Activated T-cell treated with anti-CD3 and anti-CD28 coated beads, Interleukin-2, amount 50 U/mL, for 1 hour (primary cell): Measurements from ENCODE around the gene KDM5C.

Source experiments
- DNase-seq: peaks from one replicate; pipeline ENCODE4 v3.0.0-alpha.2; 2020

KDM5C gene

DNA sequence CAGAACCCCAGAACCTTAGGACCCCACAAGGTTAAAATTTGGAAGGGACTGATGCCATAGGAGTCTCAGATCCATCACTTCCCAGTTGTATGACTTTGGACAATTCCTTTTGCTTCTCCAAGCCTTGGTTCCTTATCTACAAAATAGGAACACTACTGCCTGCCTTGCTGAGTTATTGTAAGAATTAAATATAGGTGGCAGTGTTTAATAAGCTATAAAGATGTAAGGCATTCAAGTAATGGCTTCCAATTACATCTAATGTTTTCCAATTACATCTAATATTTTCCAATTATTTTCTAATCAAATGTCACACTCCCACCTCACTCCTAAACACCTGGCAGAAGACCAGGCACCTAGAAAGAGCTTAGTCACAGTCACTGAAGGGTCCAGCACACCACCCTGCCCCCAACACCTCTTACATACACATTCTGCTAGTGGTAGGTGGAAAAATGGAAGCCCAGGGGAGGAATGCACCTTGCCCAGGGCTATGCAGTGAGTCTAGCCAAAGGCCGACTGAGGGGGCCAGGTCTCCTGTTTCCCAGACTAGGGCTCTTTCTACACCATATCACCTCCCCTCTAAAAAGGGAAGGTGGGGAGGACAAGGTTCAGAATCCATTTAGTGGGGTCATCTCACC is 24.5 kb upstream of the KDM5C start:
- DNase-seq, result no peak

DNA sequence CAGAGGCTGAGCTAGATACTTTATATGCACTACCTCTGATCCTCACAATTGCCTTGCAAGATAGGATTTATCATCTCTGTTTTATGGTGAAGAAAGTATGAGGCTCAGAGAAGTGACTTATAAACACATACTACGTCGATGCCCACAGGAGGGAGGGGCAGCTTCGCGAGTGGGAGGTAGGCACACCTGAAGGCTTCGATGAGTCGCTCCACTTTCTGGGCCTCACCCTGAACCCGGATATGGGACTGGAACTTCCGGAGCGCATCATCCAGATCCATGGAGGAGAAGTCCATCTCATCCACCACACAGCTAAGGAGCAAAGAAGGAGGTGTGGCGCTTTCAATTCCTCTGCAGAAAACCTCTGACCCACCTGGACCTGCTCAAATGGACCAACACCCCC is 22.9 kb upstream of the KDM5C start:
- DNase-seq, result no peak

DNA sequence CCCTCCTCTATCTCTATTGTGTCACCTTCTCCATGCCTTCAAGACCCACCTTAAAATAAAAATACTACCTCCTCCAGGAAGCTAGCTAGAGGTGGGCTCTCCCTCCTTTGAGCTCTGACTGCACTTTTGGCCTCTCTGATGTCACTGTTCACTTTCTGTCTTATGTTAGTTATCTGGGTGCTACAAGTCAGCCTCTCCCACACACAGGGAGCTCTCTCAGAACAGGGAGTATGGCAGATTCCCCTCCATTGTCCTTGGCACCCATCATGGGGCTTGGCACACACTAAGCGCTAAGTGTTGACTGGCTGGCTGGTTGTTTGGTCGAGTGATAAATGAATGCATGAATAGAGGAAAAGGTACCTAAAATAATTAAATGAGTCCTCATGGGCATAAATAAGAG is 21.2 kb upstream of the KDM5C start:
- no peak for DNase-seq

DNA sequence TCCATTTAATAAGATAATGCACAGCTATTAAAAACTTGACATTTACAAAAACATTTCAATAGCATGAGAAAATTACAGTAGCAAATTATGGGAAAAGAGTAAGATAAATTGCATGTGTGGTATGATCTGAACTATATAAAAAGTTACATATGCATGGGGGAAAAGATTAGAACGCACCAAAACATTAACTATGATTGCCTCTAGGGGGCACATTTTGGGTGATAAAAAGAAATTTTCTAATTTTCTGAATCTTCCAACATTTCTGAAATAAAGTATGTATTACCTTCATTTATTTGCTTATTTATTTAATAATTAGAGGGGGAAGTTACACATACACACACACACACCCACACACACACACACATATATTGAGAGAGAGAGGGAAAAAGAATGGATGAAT is 19.6 kb upstream of the KDM5C start:
- no peak for DNase-seq

DNA sequence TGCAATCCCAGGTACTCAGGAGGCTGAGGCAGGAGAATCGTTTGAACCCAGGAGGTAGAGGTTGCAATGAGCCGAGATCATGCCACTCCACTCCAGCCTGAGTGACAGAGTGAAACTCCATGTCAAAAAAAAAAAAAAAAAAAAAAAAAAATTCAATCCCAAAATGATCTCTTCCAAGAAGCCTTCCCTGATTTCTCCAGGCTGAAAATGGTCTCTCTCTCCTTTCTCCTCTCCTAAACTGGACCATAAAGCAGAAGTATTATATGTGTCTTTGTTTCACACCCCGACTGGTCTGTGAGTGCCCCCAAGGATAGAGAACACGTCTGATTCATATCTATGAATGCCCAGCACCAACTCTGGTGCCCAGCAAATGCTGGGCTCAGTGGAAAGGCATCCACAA is 17.3 kb upstream of the KDM5C start:
- no peak for DNase-seq

DNA sequence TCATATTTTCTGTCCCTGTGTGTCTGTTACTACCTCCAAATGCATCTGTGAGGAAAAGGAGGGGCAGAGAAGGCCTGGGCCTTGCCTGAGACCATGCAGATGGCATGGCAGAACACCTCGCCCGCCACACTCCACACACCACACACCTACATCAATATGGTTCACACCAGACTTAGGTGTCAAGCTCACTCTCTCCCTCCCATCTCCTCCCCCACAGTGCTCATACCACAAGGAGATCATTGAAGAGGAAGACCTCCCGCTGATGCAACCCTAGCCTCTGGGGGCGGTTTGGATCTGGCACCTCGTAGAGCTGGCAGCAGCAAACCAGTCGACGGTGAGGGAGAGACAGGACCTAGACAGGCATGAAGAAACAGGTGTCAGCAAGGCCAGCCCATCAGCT is 16.6 kb upstream of the KDM5C start:
- no peak for DNase-seq

DNA sequence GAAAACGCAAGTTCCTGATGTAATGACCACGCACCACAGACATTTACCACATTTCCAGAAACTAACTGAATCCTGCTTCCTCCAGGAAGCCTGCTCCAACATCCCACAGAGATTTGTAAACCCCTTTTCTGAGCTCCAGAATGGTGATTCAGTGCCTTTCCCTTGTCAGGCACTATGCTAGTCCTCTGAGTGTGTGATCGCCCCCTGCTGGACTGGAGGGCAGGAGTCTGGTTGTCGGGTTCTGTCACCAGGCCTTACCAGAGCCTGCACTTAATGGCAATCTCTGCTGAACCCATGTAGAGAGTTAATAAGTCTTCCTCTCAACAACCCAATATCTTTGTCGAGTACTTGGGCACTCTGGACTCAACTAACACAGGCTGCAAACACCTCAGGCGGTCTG is 14.5 kb upstream of the KDM5C start:
- peak; percentile 69 for DNase-seq

DNA sequence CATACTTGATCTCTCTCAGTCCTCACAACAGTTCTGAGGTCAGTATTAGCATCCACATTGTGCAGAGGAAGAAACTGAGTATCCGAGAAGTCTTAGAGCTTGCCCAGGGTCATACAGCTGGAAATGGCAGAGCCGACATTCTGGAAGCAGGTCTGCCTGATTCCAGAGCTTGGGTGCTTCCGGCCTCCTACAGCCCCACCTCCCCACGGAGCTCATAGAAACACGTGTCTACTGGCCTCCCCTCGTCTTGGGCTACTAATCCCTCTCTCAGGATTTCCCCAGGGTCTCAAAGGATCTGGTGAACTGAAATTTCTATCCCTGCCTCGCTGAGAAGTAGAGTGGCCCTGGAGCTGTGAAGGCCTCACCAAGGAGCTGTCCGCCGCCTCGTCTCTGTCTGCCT is 12.0 kb upstream of the KDM5C start:
- DNase-seq, result no peak

DNA sequence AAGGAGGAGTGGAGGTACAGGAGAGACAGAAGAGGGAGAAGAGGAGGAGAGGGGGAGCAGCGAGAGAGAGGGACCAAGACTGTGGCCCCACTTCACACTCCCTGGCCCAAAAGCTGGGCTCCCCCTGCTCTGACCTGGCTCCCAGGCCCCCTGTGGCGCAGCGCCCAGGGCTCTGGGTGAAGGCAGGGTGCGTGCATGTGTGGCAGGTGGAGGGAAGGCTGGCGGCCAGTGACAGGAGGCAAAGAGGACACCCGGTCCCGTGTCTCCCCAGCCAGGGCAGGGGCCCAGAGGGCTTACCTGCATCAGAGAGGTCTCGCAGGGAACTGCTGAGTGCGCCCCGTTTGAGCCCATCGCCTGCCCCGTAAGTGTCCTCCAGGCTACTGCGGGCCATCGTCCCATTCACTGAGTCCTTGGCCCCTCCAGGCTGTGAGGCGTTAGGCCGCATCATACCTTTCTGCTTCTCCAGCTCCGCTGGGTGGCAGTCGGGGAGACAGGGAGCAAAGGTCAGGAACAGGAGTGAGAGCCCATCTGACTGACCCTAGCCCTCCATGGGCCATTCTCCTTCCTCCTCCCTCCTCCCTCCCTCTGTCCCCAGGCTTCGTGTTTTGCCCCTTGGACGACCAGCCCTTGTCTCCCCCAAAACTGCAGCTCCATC is 11.1 kb upstream of the KDM5C start:
- no peak for DNase-seq

DNA sequence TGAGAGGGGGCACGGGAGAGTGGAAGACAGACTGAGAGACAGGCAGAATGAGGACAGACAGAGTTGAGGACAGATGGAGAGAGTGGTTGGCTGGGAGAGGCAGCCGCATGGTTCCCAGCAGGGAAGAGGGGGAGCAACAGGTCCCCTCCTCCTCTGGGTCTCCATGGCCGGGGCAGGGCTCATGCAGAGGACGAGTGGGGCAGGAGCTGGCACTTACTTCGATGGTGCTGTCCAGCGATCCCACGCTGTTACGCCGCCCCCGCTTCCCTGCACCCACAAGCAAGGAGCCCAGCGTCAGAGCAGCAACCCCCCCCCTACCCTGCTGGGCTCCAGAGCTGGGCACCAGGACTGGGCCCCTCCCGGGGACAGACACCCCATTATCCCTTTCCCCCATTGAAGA is 10.6 kb upstream of the KDM5C start:
- DNase-seq, result no peak

DNA sequence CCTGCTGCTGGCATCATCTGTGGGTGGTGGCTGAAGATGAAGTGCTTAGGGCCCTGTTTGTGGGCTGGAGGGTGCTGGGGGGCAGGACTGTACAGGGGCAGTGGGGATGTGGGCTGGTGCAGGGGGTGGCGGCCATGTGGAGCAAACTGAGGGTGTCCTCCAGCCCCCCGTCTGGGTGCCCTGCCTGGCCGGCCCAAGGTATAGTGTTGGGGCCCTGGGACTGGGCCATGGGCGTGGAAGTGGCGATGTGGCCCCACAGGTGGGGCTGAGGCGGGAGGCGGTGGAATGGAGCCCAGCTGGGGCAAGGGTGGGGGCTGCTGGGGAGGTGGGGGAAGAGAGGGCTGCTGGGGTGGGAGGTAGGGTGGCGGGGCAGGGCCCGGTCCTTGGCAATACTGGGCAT is 9.5 kb upstream of the KDM5C start:
- no peak for DNase-seq

DNA sequence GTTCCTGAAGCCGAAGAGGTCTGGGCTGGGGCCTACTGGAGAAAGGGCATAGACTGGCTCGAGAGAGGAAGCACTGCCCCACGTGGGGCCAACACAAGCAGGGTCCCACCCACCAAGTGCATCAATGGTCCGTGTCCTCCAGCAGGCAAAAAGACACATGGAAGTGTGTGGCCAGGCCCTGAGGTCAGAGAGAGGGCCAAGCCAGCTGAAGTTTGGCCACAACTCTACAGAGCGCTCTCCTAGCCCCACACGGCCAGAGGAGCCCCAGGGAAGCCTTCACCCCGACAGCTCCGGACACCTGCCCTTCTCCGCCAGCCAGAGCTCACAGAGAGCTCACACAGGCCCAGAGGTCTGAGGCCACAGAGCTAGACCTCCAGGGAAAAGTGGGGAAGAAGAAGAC is 8.5 kb upstream of the KDM5C start:
- no peak for DNase-seq

DNA sequence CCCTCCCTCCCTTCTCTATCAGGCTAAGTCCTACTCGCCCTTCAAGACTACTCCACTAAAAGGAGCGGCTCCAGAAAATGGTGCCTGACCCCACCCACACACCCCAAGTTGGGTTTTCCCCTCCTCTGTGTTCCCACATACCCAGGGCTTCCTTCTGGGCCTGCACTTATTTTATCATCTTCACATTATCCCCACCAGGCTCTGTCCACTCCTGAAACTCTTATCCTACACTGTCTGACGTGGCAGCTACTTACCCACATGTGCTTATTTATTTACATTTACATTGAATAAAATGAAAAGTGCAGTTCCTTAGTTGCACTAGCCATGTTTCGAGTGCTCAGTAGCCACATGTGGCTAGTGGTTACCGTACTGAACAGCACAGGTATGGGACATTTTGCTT is 5.1 kb upstream of the KDM5C start:
- DNase-seq, result no peak

DNA sequence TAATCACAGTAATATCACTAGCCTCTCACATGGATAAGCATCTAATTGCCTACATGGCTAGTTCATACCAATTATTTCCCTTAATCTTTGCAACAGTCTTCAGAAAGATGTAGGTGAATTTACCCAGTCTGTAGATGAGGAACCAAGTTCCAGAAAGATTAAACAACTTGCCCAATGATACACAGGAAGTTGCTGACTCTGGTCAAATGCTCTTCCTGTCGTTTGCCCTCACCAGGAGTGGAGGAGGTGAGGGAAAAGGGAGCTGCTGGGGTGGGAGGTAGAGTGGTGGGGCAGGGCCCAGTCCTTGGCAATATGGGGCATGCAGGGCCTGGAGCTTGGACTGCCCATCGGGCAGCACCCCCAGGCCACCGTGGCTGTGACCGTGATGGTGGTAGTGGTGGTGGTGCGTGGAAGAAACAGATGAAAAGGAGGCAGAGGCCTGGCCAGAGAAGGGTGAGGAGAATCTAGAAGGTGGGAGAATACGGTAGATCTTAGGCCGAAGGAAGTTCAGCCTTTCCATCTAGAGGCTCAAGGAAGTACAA is 2.3 kb upstream of the KDM5C start:
- no peak for DNase-seq

DNA sequence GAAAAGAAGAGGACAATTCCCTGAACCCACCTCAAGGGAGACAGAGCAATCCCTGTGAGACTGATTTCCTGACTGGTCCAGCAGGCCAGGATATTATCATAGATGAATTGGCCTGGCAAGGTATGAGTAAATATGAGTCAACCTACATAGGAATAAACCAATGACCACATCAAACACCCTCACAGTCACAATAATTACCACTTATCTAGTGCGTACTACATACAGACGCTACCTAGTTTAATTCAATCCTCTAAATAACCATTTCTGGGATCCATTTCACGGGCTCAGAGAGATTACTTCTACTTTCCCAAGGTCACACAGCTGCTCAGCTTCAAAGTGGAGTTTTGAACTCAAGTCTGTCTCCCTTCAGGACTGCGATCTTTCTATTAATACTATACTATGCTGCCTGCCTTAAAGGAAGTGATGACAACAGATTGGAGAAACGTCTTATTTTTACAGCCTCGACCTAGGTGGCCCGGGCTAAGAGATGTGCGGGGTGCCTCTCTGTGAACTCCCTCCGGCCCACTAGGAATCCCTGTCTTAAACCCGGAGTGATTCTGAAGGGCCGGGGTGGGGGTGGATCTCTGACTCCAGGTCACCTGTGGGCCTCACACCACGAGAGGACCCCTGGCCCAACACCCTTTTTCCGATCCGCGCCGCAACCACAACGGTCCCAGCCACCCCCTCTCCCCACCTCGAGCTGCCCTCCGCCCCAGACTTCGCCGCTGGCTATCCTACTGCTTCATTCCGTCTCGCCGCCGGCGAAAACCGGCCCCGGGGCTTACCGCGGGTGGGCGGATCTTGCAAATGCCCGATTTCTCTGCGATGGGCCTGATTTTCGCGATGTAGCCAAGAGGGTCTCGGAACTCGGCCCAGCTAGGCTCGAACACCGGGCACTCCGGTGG is 800 bp downstream of the KDM5C start:
- no peak for DNase-seq

DNA sequence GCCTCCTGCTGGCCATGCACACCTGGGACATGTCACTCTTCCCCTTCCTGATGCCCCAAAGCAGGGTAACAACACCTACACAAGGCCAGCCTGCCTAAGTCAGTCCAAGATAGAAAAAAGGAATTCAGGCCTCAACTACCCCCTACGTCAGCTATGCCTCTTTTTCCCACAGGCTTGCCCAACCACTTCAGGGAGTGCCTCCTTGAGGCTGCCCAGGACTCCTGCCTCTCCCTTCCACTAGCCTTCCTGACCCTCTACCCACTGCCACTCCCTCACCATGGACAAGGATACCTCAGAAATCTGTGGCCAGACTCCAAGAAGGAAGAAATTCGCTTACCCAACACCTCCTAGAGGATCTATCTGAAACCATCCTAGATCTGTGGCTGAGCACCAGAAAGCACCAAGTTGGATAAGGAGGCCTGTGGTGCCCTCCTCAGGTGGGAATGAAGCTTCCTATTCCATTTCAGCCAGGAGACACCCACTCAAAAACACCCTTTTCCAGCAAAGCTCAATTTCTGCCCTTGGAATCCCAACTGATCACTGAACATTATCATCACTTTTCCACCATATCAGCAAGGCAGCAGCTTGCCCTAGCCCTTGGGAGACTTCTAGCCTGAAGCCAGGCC is 1.8 kb downstream of the KDM5C start:
- DNase-seq, result no peak

DNA sequence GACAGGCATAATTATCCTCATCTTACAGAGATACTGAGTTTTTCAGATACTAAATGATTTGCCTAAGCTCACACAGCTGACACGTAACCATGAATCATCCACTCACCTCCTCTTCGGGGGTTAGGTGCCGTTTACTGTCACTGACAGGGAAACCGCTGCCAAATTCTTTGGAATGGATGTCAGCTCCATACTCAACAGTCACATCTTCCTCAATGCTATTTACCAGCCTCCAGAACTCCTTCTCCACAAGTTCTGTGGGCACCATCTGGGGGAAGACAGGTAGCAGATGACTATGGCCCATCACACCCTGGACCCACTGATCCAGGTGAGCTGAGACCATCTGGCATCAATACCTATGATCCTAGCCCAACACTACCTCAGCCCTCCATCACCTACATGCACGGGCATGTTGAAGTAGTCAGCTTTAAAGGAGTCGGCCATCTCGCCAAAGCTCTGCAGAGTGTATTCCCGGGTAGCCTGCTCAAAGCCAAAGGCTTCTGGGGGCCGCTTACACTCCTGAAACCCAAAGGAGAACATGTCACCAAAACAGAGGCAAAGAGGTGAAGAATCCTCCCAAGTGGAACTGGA is 13.5 kb downstream of the KDM5C start:
- DNase-seq, result no peak

DNA sequence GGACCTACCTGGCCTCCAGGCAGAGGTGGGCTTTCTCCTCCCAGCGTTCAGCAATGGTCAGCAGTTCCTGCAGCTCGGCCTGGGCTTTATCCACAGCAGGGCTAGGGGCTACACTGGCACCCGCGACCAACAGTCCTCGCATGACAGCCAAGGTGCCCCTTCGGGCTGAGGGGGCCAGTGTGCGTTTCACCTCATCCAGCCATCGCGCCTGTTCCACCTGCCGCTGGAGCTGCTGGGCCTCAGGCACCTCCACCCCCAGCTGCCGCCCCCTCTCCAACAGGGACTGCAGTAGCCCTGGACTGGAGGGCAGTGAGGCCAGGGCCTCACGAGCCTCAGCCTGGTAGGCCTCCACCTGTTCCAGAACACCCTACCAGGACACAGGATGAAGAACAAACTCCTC is 28.3 kb downstream of the KDM5C start:
- no peak for DNase-seq

DNA sequence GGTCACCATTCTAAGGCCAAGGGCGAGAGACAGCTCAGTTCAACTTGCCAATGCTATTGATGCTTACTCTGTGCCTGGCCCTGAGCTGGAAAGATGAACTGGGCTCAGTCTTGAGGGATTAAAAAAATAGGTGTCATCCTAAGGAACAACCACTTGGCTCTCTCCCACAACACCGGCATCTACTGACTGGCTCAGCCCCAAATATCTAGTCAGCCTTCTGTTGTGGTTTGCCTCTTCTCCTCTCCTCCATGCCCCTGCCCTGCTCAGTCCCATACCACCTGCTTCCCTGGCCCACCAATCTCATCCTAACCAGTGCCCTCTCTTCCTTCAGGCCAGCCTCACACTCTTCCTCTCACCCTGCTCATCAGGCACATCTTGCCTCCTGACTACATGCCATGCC is 29.6 kb downstream of the KDM5C start:
- DNase-seq, result no peak

DNA sequence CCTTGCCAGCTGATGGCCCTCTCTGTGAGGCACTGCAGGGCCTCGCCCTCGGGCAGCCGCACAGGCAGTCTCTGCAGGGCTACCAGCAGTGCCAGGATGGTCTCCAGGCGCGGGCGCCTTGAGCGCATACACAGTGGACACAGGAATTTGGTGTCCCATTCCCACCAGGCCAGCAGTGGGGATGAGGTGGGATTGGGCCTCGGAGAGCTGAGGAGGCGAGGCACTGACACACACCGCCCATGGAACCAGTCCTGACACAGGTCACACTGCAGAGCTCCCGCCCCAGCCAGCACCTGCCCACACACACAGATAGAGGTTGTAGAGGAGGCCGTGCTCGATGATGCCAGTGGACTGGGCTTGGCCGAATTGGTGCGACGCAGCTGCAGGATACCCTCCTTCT is 30.7 kb downstream of the KDM5C start:
- no peak for DNase-seq

DNA sequence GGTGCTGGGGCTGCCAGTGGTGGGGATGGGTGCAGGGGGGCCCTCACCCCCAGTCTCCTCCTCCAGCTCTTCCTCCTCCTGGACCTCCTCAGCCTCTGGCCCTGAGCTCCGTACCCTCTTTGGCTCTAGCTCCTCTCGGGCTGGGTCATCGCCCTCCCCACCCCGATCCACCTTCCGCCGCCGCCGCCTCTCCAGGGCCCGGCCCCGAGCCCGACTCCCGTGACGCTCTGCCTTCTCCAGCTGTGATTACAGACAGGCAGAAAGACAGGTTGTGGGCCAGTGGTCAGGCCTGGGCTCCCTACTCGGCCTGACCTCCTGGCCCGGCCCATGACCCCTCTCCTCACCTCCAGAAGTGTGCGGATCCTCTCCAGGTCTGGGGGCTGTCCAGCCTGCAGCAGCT is 31.9 kb downstream of the KDM5C start:
- DNase-seq, result no peak

DNA sequence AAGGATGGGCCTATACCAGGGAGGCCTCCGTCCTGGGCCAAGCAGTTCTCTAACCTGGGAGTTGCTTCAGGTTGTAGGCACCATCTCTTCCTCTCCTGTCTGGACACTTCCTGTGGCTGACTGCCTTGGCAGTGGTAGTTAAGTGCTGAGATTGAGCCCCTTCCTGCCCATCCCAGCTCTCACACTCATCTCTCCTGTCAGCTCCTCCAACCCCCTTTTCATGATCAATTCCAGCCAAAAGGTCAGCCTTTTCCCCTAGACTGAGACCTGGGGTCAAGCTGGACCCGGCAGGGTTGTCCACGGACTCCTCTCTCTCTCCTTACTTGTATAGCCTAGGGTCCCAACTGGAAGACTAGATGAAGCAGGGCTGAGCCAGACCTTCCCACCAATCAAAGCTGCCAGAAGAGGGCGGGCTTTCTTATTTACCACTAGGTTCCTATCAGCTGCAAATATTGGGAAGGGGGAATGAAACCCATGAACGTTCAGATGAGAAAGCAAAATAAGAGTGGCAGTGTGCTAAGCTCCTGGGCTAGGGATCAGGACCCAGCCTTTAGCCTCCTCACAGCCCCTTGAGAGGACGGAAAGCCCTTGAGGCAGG is 34.5 kb downstream of the KDM5C start:
- DNase-seq, result no peak

DNA sequence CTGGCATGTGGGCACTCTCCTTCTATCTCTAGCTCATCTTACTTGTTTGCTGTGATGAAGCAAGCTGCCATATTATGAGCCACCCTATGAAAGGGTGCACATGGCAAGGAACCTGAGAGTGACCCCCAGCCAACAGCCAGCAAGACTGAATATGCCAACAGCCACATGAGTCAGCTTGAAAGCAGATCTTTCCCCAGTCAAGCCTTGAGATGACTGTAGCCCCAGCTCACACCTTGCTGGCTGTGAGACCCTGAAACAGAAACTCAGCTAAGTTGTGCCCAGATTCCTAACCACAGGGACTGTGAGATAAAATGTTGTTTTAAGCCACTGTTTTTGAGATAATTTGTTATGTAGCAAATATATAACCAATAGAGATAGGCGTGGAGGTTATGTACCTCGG is 36.2 kb downstream of the KDM5C start:
- no peak for DNase-seq
